SKM-1 (cell line): ENCODE measurements around the gene RAB7B.

Experiments
- DNase-seq: peaks from one replicate; lab custom pipeline; 2025; ENCODE audit not compliant: unreplicated experiment; lab: John Stamatoyannopoulos, UW

RAB7B gene

DNA sequence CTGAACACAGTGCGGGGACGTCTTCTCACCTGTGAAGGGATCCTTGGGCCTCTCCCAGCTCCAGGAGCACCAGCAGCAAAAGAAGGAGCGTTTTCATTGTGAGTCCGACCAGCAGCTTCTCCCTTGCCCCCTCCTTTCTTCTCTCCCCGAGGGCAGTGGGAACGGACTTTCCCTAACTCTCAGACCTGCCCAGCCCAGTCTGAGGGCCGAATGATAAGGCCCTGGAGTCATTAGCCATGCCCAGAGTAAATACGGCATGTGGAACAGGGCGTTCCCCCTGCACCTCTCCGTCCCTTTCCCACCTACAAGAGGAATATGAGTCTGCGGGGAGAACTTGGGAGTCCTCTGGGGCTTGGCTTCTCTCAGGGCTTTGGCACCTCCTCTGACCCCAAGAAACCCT is 20.5 kb upstream of the RAB7B start, which contains the start of gene CTSE:
TSS of gene CTSE (minus strand) at position 201 of the 400 bp plus-strand sequence. CDS start at position 97, 104 bp downstream.
- no peak for DNase-seq

DNA sequence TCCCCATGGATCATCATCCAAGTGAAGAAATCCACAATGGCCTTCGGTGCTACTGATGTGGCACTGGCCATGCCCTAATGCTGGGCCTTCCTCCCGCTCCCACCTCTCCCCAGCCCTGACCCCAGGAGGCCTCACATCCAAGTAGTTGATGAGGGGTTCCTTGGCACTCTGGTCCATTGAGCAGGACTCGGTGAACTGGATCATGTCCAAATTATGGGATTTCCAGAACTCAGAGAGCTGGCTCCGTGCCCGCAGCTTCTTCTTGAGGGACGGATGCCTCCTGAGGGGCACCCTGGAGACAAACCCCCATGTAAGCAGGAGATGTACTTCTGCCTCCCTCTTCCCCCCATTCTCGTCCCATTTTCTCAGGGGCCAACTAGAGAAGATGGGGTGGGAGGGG is 19.6 kb upstream of the RAB7B start:
- no peak for DNase-seq

DNA sequence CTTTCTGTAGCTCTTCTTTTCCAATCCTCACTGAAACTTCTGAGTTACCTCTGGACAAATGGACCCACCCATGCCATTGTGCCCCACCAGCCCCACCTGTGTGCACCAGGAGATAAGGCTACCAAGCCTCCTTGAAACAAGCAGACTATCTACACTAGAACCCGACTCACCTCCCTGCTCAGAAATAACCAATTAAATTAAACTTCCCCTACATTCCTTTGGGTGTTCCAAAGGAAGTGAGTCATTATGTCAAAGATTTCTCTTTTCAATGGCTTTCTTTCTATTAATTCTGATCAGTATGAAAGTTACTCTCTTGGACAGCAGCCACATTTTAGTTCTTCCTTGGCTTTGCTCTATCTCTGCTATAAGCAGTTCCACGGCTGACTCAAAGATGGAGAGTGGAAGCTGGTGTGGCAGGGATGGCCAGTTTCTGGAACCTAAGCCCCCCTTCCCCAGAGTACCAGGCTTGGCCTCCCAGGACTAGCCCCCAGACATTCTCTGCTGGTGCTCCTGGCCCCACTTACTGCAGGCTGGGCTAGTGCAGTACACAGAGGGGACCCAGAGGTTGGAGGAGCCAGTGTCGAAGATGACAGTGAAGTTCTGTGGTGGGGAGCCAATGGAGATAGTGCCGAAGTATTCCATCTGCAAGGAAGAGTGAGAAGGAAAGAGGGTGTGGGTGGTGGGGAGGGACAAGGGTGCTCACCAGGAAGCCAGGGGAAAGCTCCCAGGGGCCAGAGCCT is 18.6 kb upstream of the RAB7B start:
- no peak for DNase-seq

DNA sequence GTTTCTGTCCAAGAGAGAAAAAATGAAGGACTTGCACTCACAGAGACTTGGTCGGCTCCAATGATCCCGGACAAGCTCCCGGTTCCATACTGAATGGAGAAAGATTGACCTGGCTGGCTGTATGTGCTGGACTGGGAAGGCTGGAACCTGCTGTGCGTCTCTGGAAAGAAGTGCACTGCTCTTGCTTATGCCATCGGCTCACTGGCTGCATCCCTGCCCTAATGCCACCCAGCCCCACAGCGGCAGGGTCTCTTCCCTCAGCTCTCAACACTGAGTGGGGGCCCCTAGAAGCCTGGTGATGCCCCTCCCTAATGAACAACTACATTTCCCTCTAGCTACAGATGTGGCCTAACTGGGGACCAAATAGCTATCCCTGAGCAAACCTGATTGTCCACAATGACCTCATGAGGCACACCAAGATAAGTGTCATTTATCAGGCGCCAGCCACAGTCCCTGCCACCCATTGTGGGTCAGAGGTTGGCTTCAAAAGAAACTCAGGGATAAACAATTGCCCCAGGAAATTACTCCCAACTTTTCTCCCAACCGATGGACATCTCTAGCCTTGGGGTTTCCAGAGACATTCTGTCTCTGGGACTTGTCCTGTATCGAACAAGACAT is 17.9 kb upstream of the RAB7B start:
- DNase-seq: no peak

DNA sequence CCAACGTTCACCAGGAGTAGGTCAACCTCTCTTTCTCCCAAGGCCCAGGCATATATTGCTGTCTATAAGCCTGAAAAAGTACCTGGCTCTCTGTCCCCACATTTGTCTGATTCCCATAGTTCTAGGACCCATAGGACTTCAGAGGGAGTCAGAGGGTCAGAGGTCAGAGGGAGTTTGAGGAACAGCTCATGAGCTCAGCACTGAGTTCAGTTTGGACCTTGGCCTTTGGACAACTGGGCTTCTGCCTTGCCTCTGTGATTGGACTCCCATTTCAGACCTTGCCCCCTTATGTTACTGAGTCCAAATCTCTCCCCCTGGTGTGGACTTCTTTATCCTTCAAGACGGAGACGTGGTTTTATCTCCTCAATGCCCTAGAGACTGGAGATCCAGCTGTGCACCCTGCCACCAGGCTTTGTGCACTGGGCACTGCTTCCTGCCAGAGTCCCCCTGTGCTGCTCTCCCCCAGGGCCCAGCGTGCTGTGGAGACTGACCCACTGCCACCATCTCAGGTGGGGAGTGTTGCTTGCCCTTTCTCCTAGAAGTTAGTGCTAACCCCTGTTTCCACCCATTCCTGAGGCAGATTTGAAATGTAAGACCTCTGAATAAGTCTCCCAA is 17.3 kb upstream of the RAB7B start:
- no peak for DNase-seq

DNA sequence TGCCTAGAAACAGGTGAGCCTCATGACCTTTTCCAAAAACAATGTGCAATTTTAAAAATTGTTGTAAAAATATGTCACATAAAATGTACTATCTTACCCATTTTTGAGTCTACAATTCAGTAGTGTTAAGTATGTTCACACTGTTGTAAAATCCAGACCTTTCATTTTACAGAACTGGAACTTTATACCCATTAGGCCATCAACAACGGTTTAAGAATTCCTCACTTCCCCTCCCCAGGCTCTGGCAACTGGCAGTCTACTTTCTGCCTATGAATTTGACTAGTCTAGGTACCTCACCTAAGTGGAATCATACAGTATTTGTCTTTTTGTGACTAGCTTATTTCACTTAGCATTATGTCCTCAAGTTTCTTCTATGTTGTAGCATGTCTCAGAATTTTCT is 11.9 kb upstream of the RAB7B start:
- no peak for DNase-seq

DNA sequence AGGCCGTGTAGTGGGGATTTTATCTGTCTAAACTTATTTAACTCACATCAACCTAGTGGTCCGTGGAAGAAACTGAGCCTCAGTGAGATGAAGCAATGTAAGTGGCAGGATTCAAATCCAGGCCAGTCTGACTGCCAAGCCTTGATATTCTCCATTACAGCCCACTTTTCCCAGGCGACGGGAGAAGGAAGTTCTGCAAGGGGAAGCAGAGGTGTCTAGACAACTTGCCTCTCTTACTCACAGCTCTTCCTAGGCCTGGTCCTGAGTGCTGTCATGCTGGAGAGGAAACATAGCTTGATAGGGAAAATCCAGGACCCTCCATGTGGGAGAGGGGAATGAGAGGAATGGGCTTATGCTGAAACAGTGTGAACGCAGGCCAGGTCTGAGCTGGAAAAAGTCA is 11.4 kb upstream of the RAB7B start:
- DNase-seq: no peak

DNA sequence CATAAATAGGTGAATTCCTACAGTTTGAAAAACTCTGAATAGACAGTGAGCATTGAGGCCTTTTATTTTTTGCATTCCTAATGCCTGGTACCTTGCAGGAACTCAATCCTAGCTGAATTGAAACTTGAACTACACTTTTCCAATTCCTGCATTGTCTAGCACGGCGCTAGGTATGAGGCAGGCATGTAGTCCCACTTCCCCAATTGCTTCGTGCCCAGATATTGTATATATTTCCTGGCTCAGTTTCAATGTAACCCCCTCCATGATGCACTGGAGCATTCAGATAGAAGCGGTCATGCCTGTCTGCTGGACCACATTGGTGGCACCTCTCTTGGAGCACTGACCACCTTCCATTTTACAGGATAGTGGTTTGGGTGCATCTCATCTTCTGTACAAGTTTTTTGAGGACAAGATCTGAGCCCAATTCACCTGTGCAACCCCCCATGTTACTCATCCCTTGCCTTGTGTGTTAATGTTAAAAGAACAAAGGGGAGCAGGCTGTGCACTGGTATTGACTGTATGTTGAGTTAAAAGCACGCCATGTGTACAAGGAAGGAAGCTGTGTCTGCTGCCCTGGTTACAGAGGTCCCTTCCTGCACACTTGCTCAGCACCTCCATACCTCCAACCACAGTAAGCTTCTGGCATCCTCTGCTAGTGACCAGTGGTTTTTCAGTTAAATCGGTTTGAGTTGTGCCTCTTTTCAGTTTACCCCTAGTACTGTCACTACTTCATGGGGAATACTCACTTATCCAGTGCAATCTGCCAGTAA is 10.0 kb upstream of the RAB7B start:
- no peak for DNase-seq

DNA sequence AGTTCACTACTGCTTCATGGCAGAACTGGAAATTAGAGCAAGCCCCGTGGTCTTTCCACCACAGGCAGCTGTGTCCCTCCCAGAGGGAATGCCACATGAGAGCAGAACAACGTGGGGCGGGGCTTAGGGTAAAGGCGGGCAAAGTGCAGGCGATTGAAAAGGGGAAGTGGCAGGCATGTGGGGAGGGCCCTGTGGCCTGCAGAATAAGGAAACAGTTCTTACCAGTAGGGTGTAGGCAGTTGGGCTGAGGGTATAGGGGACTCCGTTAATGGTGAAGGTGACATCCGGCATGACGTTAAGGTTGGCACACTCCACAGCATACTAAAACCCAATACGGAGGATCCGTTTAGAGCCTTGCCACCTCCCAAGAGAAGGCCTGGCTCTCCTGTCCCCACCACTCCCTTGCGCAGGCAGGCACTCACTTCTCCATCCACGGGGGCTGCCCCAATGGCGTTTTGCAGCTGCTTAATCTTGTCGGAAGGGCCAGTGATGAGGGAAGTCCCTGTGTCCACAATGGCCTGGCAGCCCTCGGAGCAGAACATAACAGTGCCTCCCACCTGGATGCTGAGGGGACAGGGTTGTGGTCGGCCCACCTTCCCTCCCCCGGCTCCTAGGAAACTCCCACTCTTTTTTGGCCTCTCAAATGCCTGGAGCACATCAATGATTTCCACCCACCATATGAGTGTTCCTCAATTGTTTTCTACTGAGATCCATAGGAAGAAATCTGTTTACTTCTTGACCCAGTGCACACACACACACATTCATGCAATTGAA is 9.1 kb upstream of the RAB7B start:
- DNase-seq: peak; percentile 100

DNA sequence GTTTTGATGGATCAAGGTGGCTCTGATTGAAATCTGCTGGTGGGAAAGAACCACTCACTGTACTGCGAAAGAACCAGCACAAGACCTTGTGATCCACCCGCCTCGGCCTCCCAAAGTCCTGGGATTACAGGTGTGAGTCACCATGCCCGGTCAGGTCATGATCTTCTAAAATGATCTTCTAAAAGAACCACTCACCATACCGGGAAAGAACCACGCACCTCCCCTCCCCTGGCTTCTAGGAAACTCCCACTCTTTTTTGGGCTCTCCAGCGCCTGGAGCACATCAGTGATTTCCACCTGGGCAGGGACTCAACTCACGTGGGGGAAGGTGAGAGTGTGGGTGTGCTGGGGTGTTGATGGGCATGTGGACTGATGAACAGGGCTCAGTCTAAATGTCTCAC is 7.9 kb upstream of the RAB7B start:
- DNase-seq: no peak

DNA sequence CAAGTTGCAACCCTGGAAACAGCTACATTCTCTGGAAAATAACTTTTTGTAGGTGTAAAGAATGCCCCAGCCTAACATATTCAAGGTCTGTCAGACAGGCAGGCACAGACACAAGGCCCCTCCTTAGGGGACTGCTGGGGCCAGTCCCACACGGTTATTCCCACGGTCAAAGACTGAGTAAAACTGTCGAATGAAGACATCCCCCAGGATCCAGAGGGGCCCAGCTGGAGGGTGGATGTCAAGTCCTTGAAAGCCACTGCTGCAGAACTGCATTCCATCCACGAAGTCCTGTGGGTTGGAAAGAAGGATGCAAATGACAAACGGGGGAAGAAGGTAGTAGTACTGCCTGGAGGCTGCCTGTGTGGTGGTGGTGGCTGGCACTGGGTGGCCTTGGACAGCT is 6.9 kb upstream of the RAB7B start:
- DNase-seq: no peak

DNA sequence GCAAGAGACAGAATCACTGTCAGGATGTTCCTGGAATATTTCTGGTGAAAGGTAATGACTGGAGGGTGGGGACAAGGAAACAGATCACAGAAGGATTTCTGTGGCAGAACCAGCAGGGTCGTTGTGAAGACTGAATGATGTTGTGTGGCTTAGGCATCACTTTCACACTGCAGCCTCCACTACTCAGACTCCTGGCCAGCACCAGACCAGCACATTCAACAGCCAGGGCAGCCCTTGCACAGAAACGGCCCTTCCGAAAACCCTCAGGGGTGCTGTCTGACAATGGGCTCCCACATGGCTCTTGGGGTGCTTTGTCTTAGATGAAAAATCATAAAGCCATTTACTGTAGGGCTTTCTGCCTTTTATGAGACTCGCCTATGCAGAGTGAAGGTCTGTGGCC is 3.8 kb upstream of the RAB7B start:
- DNase-seq: no peak

DNA sequence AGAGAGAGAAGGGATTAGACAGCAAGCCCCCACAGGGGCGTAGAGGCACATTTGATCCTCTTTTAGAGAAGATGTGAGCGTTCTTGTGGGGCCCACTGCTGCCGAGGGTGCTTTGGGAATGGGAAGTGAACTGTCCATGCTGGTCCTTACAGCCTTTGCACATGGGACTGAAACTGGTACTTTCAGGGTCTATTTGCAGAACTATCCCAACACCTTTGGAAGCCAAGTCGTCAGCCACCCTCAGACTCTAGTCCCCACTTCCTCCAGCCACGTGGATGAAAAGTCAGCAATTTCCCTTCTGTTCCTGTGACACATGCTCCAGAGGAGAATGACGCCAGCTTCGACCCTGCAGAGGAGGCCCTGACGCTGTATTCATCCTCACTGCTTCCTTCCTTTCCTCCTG is 2.6 kb upstream of the RAB7B start:
- DNase-seq: no peak

DNA sequence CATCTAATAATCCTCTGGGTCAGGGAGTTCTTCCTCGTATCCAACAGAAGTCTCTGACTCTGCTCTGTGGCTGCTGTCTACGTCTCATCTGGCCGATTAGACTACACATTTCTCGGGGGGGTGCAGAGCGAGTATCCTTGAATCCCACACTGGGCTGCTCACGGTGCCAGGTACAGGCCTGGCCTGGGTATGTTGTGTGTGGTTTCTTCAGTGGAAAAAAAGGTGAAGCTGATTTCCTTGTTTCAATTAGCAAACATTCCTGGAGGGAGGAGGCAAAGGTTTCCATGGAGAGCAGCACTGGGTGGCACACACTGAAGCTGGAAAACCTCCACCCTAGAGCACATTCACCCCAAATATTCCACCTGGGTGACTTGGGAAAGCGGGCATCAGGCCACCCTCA is 2.0 kb upstream of the RAB7B start:
- DNase-seq: no peak

DNA sequence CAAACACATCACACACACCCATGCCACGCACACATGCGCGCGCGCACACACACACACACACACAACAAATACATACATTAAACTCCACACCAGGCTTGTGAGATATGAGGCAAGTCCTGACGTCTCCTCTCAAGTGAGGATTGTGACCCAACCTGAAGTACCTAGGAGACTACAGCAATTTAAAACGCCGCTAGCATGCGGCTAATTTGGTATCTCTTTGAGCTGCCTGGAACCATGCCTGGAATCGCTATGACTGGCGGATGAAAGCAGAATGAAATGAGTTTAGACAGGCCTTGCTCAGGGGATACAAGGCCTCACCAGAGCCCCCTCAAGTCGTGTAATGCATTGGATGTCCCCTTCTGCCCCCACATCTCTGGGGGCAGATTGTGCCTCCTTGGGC is 1.6 kb upstream of the RAB7B start:
- DNase-seq: no peak

DNA sequence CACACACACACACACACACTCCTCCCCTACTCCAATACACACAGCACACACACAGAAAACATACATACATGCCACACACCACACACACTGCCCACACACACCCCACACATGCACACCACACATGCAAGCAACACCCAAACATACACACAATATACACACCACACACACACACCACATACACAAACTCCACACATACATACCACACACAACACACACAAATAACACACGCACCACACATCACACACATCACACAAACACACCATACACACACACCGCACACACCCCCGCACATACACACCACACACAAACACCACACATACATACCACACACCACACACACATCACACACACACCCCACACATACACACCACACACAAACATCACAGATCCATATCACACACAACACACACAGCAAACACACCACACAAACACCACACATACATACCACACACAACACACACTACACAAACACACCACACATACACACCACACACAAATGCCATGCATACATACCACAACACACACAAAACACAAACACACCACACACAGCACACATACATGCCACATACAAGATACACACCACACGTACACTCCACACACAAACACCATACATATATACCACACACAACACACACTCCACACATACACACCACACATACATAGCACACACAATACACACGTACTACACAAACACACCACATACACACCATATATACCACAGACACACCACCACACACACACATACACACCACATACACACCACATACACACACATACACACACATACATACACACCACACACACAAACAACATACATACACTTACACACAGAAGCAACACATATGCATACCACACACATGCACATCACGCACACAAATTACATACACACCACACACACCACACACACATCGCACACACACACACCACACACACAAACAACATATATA is 932 bp upstream of the RAB7B start:
- no peak for DNase-seq

DNA sequence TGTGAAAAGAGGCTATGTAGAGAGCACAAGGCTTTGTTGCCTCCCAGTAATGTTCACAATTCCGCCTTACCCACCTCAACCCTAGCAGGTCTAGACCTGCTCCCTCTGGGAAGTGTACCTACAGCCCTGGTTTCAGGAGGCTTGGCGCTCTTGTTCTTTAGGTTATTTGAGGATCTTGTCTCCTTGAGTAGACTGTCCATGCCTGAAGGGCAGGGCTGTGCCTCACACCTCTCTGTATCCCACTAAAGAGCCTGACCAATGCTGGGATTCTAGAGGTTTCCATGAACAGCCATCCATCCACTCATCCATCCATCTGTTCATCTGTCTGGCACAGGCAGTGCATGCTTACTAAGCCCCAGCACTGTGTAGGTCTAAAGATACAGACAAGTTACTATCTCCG is 1.0 kb downstream of the RAB7B start:
- no peak for DNase-seq

DNA sequence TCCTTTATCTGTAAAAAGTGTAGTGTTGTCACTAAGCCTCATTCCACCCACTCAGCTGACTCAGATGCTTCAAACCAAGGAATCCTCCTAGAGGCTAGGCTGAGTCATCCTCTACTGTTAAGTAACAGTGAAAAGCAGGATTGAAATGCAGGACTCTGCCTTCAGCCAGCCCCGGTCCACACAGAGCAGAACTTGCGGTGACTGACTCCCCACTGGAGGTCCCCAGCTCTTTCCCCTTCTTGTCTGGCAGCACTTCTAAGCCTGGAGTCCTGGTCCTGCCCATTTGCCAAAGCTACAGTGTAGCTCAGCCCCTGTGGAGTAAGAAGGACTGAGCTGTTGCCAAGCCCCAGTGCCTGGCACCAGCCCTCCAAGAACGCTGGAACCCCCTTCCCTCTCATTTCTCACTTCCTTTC is 1.7 kb downstream of the RAB7B start:
- peak; percentile 86 for DNase-seq

DNA sequence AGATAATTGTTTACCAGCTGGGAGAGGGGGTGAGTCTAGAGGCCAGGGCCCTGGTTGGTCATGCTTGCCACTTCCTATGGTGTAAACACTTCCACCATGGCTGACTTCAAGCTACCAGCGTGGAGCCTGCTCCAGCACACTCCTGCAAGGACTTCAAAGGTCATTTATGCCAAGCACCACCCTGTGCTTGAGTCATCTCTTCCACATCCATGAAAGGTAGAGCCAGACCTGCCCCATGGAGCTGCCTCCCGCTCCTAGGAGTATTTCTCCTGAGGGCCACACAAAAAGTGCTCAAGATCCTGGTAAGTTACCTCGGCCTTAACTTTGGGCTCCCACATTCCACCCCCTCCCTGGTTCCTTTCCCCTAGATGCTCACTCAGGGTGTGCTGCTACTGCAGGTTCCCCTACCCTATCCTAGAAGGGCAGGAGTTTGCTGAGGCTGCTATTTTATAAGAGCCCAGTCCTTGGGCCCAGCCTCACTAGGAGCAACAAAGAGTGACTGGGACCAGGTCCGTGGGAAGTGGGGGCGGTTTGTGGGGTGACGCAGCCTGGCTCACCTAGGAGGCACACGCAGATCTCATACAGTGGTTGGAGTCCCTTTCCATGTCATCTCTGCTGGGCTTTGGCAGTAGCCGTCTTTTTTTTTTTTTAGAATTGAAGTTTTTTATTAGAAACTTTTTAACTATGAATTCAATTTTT is 2.4 kb downstream of the RAB7B start:
- DNase-seq: no peak
